Measurements from ENCODE around the gene B3GAT3. TPM values are rescaled to one million over a fixed set of nuclear protein-coding genes. Genes with fewer than 3 reads are reported as not detected.

B3GAT3 gene
- polyA plus RNA-seq, 3 donors, result 18.5 to 44.9 (median 19.0) TPM

DNA sequence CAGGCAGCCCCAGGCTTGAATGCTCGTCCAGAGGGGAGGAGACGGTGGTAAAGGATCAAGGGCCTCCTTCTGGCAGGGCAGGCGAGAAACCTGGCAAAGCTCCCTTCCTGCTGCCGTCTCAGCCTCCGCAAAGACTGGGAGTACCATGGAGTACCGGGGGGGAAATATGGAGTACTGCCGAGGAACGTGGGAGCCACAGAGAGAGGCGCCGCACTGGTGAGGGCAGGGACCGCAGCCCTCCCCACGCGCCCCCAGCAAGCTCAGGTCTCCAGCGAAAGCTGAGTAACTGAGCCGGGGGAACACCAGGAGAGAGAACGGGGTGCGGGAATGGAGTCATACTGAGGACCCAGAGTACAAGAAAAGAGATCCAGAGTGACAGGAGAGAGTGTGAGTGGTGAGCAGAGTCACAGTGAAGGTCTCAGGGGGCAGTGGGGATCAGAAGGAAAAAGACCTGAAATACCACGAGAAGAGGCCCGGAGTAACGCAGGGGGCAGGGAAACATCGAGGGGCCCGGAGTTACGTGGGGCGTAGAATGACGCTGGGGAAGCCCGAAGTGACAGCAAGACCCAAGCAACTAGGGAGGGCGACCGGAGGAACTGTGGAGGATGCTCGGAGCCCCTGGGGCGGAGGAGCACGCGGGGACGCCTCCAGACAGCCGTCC, 10.0 kb downstream of the B3GAT3 start:
- H3K9ac ChIP-seq (ENCODE audit: insufficient read depth, low read length, poor library complexity, severe bottlenecking), result peak overlapping the region; percentile 87
- H4K20me1 ChIP-seq (ENCODE audit: insufficient read depth, low read length), result no peaks in the 10 kb centered on the region
- intact Hi-C loops (cut with micrococcal nuclease), result loop anchor here in 1 of 2 donors (10.0 kb wide), 1 partner anchor 243 kb away; no protein-coding TSS in a partner anchor
- peak overlapping the region; percentile 61 to 98 (median 68) for H3K4me3 ChIP-seq (replicated peaks in 1 of 3; ENCODE audit: low read depth in 2 of 3, low read length in 3 of 3)
- DNase-seq, result peak in 2 of 3 donors; percentile 9 to 64
- H3K9me3 Mint-ChIP-seq, result peaks cover 0 to 2% (median 0%) of the 10 kb centered on the region in 7 donors
- under 1% methylated on average over 34 of the region's 34 CpGs for WGBS (ENCODE audit: insufficient coverage)
- peak overlapping the region; percentile 41 to 86 for H3K27ac ChIP-seq (ENCODE audit: low read depth in 1 of 2, low read length in 2 of 2)
- peaks cover 16% of the 10 kb centered on the region for H3K79me2 ChIP-seq (ENCODE audit: insufficient read depth, low read length)
- peak overlapping the region; percentile 80 to 96 (median 92) for H3K27ac Mint-ChIP-seq
- H3K27me3 ChIP-seq (ENCODE audit: control insufficient read depth in 2 of 2, insufficient read depth in 2 of 2, low read length in 2 of 2), result no peaks in the 10 kb centered on the region
- H3K4me1 ChIP-seq (ENCODE audit: control insufficient read depth in 1 of 2, insufficient read depth in 2 of 2, low read length in 2 of 2), result peaks cover 33 to 41% of the 10 kb centered on the region in 2 donors
- TF ChIP-seq, protein P1, sequence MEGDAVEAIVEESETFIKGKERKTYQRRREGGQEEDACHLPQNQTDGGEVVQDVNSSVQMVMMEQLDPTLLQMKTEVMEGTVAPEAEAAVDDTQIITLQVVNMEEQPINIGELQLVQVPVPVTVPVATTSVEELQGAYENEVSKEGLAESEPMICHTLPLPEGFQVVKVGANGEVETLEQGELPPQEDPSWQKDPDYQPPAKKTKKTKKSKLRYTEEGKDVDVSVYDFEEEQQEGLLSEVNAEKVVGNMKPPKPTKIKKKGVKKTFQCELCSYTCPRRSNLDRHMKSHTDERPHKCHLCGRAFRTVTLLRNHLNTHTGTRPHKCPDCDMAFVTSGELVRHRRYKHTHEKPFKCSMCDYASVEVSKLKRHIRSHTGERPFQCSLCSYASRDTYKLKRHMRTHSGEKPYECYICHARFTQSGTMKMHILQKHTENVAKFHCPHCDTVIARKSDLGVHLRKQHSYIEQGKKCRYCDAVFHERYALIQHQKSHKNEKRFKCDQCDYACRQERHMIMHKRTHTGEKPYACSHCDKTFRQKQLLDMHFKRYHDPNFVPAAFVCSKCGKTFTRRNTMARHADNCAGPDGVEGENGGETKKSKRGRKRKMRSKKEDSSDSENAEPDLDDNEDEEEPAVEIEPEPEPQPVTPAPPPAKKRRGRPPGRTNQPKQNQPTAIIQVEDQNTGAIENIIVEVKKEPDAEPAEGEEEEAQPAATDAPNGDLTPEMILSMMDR (IDR thresholded peaks at IDR 0.05), result no peak
- peak overlapping the region; percentile 98 to 100 for H3K4me3 Mint-ChIP-seq
- peaks cover 46 to 54% of the 10 kb centered on the region in 2 donors for H3K36me3 Mint-ChIP-seq
- H3K36me3 ChIP-seq (replicated peaks in 1 of 2; ENCODE audit: control insufficient read depth in 1 of 2, insufficient read depth in 2 of 2, low read length in 2 of 2), result peaks cover 19 to 48% of the 10 kb centered on the region in 2 donors
- H2AFZ ChIP-seq (ENCODE audit: insufficient read depth, low read depth, low read length, poor library complexity, severe bottlenecking), result peak overlapping the region; percentile 94
- peaks cover 39% of the 10 kb centered on the region for H3K4me1 Mint-ChIP-seq
- H3K27me3 Mint-ChIP-seq (ENCODE audit: low read depth in 3 of 3), result peaks cover 0 to 2% (median 0%) of the 10 kb centered on the region in 3 donors
- H3K4me2 ChIP-seq (replicated peaks; ENCODE audit: extremely low read depth, low read length, poor library complexity, severe bottlenecking), result peak overlapping the region; percentile 91
- no peaks in the 10 kb centered on the region for H3K9me3 ChIP-seq (replicated peaks in 1 of 2; ENCODE audit: control insufficient read depth in 1 of 2, insufficient read depth in 1 of 2, low read length in 2 of 2)

DNA sequence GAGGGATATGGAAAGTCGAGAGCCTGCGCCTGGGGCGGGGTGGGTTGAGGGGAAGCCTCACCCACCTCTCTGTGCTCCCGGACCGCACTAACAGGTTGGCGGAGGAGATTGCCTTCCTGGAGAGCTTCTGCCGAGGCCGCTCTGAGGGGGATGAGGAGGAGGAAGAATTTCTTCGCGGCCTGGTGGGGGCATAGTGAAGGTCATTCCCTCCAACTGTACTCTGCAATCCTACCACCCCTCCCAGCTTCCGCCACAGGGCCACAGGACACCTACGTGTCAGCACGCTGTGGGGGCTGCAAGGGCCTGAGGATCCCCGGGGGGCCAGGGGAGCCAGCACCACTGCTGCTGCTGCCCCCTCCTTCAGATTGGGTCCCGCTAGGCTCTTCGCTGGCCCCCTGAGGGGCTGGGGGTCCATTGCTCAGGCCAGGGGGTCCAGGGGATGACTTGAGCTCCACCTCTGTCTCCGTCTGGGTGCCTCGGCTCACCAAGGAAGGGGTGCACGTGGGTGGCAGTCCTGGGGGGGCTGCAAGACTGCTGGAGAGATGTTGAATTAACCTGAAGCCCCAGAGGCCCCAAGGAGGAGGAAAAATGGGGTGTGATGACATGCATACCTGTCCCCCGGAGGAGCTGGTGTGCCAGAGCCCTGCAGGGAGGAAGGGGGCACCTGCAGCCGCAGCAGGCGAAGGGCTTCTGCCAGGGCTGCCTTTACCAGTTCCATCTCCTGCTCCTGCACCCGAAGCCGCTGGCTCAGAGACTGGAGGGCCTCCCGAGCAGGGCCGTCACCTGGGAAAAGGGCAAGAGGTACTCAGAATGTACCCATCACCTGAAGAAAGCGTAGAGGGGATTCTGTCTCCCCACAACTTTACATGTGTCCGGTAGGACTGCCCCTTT, 10.7 kb downstream of the B3GAT3 start:
- DNase-seq, result no peak
- H3K79me2 ChIP-seq (ENCODE audit: insufficient read depth, low read length), result peaks cover 16% of the 10 kb centered on the region
- peaks cover 17 to 47% of the 10 kb centered on the region in 2 donors for H3K36me3 ChIP-seq (replicated peaks in 1 of 2; ENCODE audit: control insufficient read depth in 1 of 2, insufficient read depth in 2 of 2, low read length in 2 of 2)
- peak overlapping the region; percentile 87 for H3K9ac ChIP-seq (ENCODE audit: insufficient read depth, low read length, poor library complexity, severe bottlenecking)
- Mint-ChIP-seq H3K4me3 (peak overlapping the region; percentile 98 to 100), H3K36me3 (peaks cover 45 to 54% of the 10 kb centered on the region in 2 donors), H3K4me1 (peaks cover 41% of the 10 kb centered on the region), H3K27me3 (ENCODE audit: low read depth in 3 of 3) (peaks cover 0 to 2% (median 0%) of the 10 kb centered on the region in 3 donors), H3K27ac (peak overlapping the region in 6 of 7 donors; percentile 7 to 96 (median 93)), H3K9me3 (peaks cover 0 to 2% (median 0%) of the 10 kb centered on the region in 7 donors)
- peak overlapping the region; percentile 94 for H2AFZ ChIP-seq (ENCODE audit: insufficient read depth, low read depth, low read length, poor library complexity, severe bottlenecking)
- no peaks in the 10 kb centered on the region for H3K9me3 ChIP-seq (replicated peaks in 1 of 2; ENCODE audit: control insufficient read depth in 1 of 2, insufficient read depth in 1 of 2, low read length in 2 of 2)
- H3K27me3 ChIP-seq (ENCODE audit: control insufficient read depth in 2 of 2, insufficient read depth in 2 of 2, low read length in 2 of 2), result no peaks in the 10 kb centered on the region
- intact Hi-C loops (cut with micrococcal nuclease), result loop anchor here in 1 of 2 donors (10.0 kb wide), 1 partner anchor 244 kb away; no protein-coding TSS in a partner anchor
- peaks cover 33 to 41% of the 10 kb centered on the region in 2 donors for H3K4me1 ChIP-seq (ENCODE audit: control insufficient read depth in 1 of 2, insufficient read depth in 2 of 2, low read length in 2 of 2)
- peak overlapping the region; percentile 41 to 86 for H3K27ac ChIP-seq (ENCODE audit: low read depth in 1 of 2, low read length in 2 of 2)
- peak overlapping the region; percentile 91 for H3K4me2 ChIP-seq (replicated peaks; ENCODE audit: extremely low read depth, low read length, poor library complexity, severe bottlenecking)
- WGBS (ENCODE audit: insufficient coverage), result 78% methylated on average over 12 of the region's 28 CpGs
- H3K4me3 ChIP-seq (replicated peaks in 1 of 3; ENCODE audit: low read depth in 2 of 3, low read length in 3 of 3), result peak overlapping the region; percentile 61 to 98 (median 68)
- TF ChIP-seq, protein P1 (IDR thresholded peaks at IDR 0.05), result no peak
- H4K20me1 ChIP-seq (ENCODE audit: insufficient read depth, low read length), result no peaks in the 10 kb centered on the region

All from CD14-positive monocyte (primary cell).